ENCODE results near the gene ALX4. TPM values are rescaled to one million over a fixed set of nuclear protein-coding genes. Genes with fewer than 3 reads are reported as not detected.

Gene ALX4
- total RNA-seq, 2 donors from 2014 or later: 0.17 to 0.36 TPM

GRCh38 chr11:44347538-44347937 is 37.6 kb upstream of the ALX4 start:
- H3K36me3 ChIP-seq: no peaks in the 10 kb centered on the region
- H3K4me1 ChIP-seq (replicated peaks): no peaks in the 10 kb centered on the region
- TF ChIP-seq POLR2AphosphoS5 (IDR thresholded peaks at IDR 0.05): no peak
- TF ChIP-seq POLR2A (IDR thresholded peaks at IDR 0.05): no peak
- TF ChIP-seq CTCF (IDR thresholded peaks at IDR 0.05): no peak
- H3K4me3 ChIP-seq: no peak overlapping the region
- WGBS: 88% methylated on average over 5 of the region's 5 CpGs
- H3K9me3 ChIP-seq: no peaks in the 10 kb centered on the region
- H3K27me3 ChIP-seq (replicated peaks; ENCODE audit: insufficient read depth): no peaks in the 10 kb centered on the region
- H3K27ac ChIP-seq: no peak overlapping the region
- DNase-seq (ENCODE audit: low spot score): no peak
- intact Hi-C loops (cut with DNase I): no loop called here

GRCh38 chr11:44346983-44347382 is 37.0 kb upstream of the ALX4 start:
- no peaks in the 10 kb centered on the region for H3K4me1 ChIP-seq (replicated peaks)
- intact Hi-C loops (cut with DNase I): no loop called here
- no peaks in the 10 kb centered on the region for H3K27me3 ChIP-seq (replicated peaks; ENCODE audit: insufficient read depth)
- no peak overlapping the region for H3K4me3 ChIP-seq
- H3K9me3 ChIP-seq: no peaks in the 10 kb centered on the region
- WGBS: 74% methylated on average over 6 of the region's 6 CpGs
- DNase-seq (ENCODE audit: low spot score): no peak
- H3K27ac ChIP-seq: no peak overlapping the region
- TF ChIP-seq POLR2AphosphoS5 (IDR thresholded peaks at IDR 0.05) (no peak), POLR2A (IDR thresholded peaks at IDR 0.05) (no peak), CTCF (IDR thresholded peaks at IDR 0.05) (no peak)
- H3K36me3 ChIP-seq: no peaks in the 10 kb centered on the region

GRCh38 chr11:44345781-44346180 is 35.8 kb upstream of the ALX4 start:
- intact Hi-C loops (cut with DNase I): no loop called here
- no peak overlapping the region for H3K4me3 ChIP-seq
- TF ChIP-seq POLR2A (IDR thresholded peaks at IDR 0.05) (no peak), CTCF (IDR thresholded peaks at IDR 0.05) (no peak), POLR2AphosphoS5 (IDR thresholded peaks at IDR 0.05) (no peak)
- no peaks in the 10 kb centered on the region for H3K36me3 ChIP-seq
- no peaks in the 10 kb centered on the region for H3K9me3 ChIP-seq
- 87% methylated on average over 3 of the region's 3 CpGs for WGBS
- H3K27me3 ChIP-seq (replicated peaks; ENCODE audit: insufficient read depth): no peaks in the 10 kb centered on the region
- H3K27ac ChIP-seq: no peak overlapping the region
- DNase-seq (ENCODE audit: low spot score): no peak
- H3K4me1 ChIP-seq (replicated peaks): no peaks in the 10 kb centered on the region

GRCh38 chr11:44344921-44345320 is 35.0 kb upstream of the ALX4 start:
- no peaks in the 10 kb centered on the region for H3K36me3 ChIP-seq
- DNase-seq (ENCODE audit: low spot score): no peak
- no peaks in the 10 kb centered on the region for H3K4me1 ChIP-seq (replicated peaks)
- 78% methylated on average over 5 of the region's 5 CpGs for WGBS
- H3K27ac ChIP-seq: no peak overlapping the region
- H3K4me3 ChIP-seq: no peak overlapping the region
- H3K27me3 ChIP-seq (replicated peaks; ENCODE audit: insufficient read depth): peaks cover 4% of the 10 kb centered on the region
- TF ChIP-seq POLR2A (IDR thresholded peaks at IDR 0.05) (no peak), CTCF (IDR thresholded peaks at IDR 0.05) (no peak), POLR2AphosphoS5 (IDR thresholded peaks at IDR 0.05) (no peak)
- no peaks in the 10 kb centered on the region for H3K9me3 ChIP-seq
- intact Hi-C loops (cut with DNase I): no loop called here

- Histone ChIP-seq H3K9me3 (no peaks in the 10 kb centered on the region), H3K4me3 (no peak overlapping the region), H3K4me1 (replicated peaks) (no peaks in the 10 kb centered on the region), H3K27ac (no peak overlapping the region), H3K36me3 (no peaks in the 10 kb centered on the region), H3K27me3 (replicated peaks; ENCODE audit: insufficient read depth) (peaks cover 4% of the 10 kb centered on the region)
- WGBS: 93% methylated on average over 7 of the region's 7 CpGs
- no peak for DNase-seq (ENCODE audit: low spot score)
- intact Hi-C loops (cut with DNase I): no loop called here
- no peak for TF ChIP-seq POLR2AphosphoS5 (IDR thresholded peaks at IDR 0.05)
- no peak for TF ChIP-seq CTCF (IDR thresholded peaks at IDR 0.05)
- no peak for TF ChIP-seq POLR2A (IDR thresholded peaks at IDR 0.05)
These were observed 34.5 kb upstream of the ALX4 start for GRCh38 chr11:44344423-44344820.
